ENCODE data around the gene KLF8. TPM values are rescaled to one million over a fixed set of nuclear protein-coding genes. Genes with fewer than 3 reads are reported as not detected.
A peak's percentile ranks its signal among the peaks of the same experiment; 100 is the strongest.
"Not testable (repeated sequence)": the region's sequence is repeated elsewhere in the genome, so short reads cannot be mapped to it uniquely, and the experiment has no call there.

KLF8 gene
- 7.2 TPM for total RNA-seq (ENCODE audit: insufficient read depth, low replicate concordance)

DNA sequence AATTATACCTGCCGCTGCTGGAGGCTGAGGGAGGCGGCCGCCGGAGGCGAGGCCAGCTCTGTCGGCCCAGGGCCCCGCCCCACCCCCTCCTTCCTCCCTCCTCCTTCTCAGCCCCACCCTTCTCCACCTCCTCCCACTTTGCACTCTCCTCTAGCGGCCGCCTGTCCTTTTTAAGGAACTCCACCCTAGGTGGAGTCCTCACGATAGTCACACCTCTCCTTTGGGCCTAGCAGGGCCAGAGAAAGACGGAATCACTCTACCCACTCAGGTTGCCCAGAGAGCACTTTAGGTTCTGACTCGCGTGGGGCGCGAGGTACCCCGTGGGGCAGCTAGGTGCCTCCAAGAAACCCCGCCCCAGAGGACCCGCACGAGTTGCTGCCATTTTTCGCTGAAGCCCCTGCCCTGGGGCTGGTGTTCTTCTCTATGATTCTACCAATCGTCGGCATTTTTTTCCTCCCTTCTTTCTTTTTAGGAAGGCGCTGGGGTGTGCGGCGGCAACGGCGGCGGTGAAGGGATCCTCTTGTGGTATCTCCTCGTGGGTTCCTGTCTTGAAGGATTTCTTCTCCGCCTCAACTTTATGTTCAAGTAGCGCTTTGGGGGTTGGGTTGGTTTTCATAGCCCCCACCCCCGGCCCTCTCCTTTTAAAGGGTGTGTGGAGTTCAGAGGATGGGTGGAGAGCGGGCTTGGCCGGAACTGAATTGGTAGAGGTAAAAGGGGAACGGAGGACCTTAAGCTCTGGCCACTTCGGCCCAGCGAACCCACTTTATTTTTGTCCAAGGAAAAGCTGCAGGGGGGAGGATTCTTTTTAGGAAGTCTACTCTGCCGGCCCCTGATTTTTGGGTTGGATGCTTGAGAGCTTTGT, at the start of gene KLF8:
TSS of gene KLF8 (plus strand) at position 136 of the 862 bp plus-strand sequence. CDS start 979 bp downstream, outside the sequence.
- DNase-seq (ENCODE audit: low spot score): peak; percentile 37

GRCh38 chrX:56206945-56207344, 25.2 kb upstream of the KLF8 start:
- not testable (repeated sequence) for DNase-seq (ENCODE audit: low spot score)

DNA sequence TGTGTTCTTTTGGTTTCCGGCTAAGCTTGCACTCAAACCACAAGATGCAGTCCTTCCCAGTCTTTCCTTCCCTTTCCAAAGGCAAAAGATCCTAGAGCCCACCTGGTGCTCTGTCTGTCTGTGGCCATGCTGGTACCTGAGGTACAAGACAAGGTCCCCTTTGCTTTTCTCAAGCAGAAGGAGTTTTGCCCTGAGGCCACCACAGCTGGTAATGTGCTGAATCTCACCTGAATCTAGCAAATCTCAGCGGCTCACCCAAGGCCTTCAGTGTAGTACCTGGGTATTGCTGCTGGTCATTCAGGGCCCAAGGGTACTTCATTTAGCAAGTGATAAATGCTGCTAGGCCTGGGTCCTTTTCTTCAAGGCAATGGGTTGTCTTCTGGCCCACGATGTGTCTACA, 20.5 kb upstream of the KLF8 start:
- DNase-seq (ENCODE audit: low spot score): no peak

DNA sequence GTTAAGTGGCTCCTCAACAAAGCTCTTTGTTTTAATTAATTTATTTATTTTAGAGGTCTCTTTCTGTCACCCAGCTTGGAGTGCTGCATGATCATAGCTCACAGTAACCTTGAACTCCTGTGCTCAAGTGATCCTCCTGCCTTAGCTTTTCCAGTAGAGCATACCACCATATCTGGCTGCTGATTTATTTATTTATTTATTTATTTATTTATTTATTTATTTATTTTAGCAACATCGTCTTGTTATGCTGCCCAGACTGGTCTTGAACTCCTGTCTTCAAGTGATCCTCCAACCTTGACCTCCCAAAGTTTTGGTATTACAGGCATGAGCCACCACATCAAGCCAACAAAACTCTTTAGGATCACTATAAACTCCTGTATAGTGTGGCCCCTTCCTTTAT, 15.8 kb upstream of the KLF8 start:
- DNase-seq (ENCODE audit: low spot score): no peak

DNA sequence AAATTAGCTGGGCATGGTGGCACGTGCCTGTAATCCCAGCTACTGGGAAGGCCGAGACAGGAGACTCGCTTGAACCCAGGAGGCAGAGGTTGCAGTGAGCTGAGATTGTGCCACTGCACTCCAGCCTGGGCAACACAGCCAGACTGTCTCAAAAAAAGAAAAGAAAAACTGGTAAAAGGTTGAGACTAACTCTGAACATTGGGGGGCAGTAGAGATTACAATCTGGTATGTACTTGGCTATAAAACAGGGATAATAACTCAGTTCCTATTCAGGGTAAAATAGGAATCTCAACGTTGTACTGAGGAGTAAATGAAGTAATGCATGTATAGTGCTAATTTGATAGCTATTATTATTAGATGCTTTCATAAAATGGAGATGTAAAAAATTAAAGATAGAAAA, 12.5 kb upstream of the KLF8 start:
- no peak for DNase-seq (ENCODE audit: low spot score)

- DNase-seq (ENCODE audit: low spot score): no peak
Measured at GRCh38 chrX:56221101-56221500, 11.1 kb upstream of the KLF8 start.

- DNase-seq (ENCODE audit: low spot score): no peak
Measured at GRCh38 chrX:56222473-56223000, 9.6 kb upstream of the KLF8 start.

DNA sequence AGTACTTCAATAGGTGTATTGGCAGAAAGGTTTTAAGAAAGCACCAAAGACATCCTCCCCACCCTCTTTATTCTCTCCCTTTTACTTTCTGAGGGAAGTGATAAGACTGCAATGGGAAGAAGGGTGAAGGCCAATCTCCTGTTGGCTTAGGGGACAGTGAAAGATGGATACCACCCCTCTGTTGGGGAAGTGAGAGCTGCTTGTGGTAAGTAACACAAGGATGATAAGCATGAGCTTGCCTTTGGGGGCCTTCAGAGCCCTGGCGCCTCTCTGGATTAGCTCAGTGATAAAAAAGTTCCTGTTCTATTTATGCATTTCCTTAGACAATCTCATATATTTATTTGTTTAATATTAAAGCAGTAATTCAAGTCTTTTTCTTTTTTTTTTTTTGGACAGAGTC, 5.2 kb upstream of the KLF8 start:
- DNase-seq (ENCODE audit: low spot score): no peak

- peak; percentile 43 for DNase-seq (ENCODE audit: low spot score)
Measured at GRCh38 chrX:56228914-56229313, 3.2 kb upstream of the KLF8 start.

GRCh38 chrX:56231537-56232090, 542 bp upstream of the KLF8 start:
- DNase-seq (ENCODE audit: low spot score): peak; percentile 1

DNA sequence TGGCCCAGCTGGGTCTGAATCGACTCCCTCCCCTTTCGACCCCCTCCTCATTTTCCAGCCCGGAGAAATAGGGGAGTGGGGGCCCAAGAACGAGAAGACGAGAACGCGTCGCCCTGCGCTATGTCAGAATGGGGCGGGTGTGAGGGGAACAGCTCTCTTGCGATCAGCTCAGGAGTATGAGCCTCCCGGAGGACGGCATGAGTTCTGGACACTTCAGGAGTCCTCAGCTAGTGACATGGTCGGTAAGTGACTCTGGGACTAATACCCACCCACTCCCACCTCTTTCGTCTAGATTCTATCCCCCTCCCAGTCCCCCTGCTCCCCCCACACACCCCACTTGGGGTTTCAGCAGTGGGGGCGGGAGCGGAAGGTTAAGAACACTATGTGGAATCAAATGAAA, 944 bp downstream of the KLF8 start:
- DNase-seq (ENCODE audit: low spot score): peak; percentile 17

DNA sequence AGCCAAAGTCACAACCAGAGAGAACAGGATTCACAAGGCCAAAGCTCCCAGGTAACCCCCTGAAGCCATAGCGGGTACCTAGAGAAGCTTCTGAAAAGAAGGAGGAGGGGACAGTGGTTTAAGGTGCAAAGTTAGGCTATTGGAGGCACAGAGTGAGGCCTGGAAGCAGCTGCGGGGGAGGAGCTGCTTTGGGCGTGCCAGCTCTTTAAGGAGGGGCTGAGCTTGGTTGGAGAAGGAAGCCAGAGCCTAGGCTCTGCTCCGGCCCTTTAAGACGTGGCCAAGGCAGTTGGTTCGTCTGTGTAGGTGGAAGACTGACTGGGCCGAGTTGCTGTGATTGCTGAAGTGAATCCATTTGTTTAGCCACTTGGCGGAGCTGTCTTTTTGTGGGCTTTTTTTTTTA, 1.5 kb downstream of the KLF8 start:
- peak; percentile 54 for DNase-seq (ENCODE audit: low spot score)

GRCh38 chrX:56248492-56248891, 16.3 kb downstream of the KLF8 start:
- peak; percentile 35 for DNase-seq (ENCODE audit: low spot score)

DNA sequence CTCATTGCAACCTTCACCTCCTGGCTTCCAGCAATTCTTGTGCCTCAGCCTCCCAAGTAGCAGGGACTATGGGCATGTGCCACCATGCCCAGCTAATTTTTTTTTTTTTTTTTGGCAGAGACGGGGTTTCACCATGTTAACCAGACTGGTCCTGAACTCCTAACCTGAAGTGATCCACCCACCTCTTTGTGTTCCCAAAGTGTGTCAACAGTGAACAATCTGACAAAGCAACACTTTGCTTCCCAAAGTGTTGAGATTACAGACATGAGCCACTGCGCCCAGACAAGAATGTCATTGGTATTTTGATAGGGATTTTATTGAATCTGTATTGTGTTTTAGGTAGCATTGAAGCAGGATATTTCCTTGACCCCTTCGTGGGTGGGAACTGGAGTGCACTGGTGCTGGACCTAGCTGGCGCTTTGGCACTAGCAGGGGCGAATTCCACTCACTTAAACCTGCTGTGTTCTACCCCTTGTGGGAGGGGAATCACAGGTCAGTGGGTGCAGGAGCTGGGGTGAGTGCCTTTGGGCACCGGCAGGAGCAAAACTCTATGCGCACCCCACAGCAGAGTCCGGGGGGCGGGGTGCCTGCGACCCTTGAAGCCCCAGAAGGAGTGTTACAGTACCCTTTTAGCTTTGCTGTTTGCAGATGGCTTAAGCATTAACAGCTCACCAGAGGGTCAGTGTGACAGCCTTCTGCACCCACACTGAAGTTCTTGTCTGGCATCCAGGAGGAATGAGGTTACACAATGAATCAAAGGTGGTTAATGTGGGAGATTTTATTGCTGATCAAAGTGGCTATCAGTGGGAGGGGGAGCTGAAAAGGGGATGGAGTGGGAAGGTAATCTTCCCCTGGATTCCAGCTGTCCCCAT, 21.9 kb downstream of the KLF8 start:
- DNase-seq (ENCODE audit: low spot score): no peak

GRCh38 chrX:56268888-56269287, 36.7 kb downstream of the KLF8 start:
- DNase-seq (ENCODE audit: low spot score): no peak

GRCh38 chrX:56278692-56279091, 46.5 kb downstream of the KLF8 start:
- DNase-seq (ENCODE audit: low spot score): no peak

GRCh38 chrX:56279863-56280262, 47.7 kb downstream of the KLF8 start:
- DNase-seq (ENCODE audit: low spot score): no peak

DNA sequence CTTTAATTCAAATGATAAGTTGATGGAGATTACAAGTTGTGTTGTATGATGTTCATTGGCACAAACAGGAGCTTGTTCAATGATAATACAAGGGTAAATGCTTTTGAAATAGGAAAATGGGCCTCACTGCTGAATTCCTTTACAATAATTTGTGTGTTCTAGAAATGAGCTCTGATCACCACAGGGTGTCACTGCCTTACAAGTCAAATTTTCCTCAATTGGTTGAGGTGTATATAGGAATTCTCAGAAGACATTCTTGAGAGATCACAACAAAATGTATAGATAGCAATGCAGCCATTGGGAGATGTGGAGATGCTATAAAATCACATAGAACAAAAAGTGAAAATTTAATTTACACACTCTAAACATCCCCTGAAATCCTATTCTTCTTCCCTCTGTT, 49.6 kb downstream of the KLF8 start:
- peak; percentile 2 for DNase-seq (ENCODE audit: low spot score)

- DNase-seq (ENCODE audit: low spot score): no peak
Measured at GRCh38 chrX:56284269-56284668, 52.1 kb downstream of the KLF8 start.

DNA sequence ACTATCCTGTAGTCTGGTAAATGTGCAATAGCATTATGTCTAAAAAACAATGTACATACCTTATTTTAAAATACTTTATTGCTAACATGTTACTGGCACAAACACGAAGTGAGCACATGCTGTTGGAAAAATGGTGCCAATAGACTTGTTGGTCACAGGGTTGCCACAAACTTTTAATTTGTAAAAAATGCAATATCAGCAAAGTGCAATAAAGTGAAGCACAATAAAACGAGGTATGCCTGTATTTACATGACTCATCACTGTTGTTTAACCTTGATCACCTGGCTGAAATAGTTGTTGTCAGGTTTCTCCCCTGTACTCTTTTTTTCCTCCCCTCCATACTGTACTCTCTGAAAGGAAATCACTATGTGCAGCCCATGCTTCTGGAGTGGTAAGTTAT, 56.5 kb downstream of the KLF8 start:
- DNase-seq (ENCODE audit: low spot score): no peak

DNA sequence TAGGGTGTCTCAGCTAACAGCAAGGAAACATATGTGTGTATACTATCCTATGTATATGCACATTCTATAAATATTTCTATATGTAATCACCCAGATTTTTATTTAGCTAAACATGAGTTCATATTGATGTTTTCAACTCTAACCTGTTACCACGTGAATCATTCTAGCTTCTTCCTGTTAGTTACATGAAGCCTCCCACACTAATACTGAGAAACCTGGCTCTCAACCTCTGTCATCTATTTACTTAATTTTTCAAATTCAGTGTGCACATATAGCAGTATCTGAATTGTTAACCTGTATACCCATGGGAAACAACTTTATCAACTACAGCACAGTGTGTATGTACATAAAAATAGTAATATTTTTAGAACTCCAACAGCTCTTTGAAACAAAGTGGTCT, 57.3 kb downstream of the KLF8 start:
- DNase-seq (ENCODE audit: low spot score): no peak

DNA sequence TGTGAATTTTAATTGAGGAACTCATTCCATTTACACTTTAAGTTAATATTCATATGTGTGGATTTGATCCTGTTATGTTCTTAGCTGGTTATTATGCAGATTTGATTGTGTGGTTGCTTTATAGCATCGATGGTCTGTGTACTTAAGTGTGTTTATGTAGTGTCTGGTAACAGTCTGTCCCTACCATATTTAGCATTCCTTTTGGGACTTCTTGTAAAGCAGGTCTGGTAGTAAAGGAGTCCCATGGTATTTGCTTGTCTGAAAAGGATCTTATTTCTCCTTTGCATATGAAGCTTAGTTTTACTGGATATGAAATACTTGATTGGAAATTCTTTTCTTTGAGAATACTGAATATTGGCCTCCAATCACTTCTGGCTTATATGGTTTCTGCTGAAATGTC, 76.6 kb downstream of the KLF8 start:
- DNase-seq (ENCODE audit: low spot score): no peak
